ENCODE measurements around the gene LMBRD1. TPM values are rescaled to one million over a fixed set of nuclear protein-coding genes. Genes with fewer than 3 reads are reported as not detected.

Gene LMBRD1
- 10 to 100 TPM; 24.4 to 32.9 (median 28.9) TPM for total RNA-seq

DNA sequence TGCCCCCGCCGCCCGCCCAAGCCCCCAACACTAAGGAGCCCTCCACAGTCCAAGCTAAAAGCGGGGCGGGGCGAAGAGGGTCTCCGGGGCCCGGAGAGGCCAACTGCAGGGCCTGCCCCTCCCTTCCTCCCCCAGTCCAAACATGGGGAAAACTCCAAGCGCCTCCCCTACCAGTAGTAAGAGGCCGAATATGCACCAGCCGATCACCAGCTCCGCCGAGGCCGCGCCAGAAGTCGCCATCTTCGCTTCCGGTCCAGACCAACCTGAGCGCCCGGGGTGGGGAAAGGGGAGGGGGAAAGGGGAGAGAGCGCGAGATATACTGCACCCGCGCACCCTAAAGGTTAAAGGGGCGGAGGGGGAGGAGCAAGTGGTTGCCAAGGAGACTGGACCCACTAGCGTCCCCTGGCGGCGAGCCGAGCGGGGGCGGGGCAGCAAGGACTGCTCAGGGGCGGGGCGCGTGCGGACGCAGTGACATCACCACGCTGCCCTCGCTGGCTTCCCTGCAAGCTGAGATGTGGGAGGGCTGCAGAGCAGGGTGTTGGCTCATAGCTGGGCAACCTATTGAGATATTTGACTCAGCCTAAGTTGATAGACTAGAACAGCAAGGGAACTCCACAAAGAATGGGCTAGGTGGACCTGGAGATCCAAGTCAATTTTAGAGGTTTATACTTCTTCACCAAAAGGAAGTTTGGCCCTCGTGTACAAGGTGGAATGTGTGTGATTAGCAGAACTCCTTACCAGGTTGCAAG, at the start of gene LMBRD1:
TSS of gene LMBRD1 (minus strand) at position 369 of the 749 bp plus-strand sequence. CDS start at position 240, 129 bp downstream.
- DNase-seq (peak; percentile 91 to 96), ATAC-seq (peak; percentile 86 to 89)
- H3K27ac ChIP-seq = peak within 1 kb of the TSS; percentile 93 to 99 (median 97)
- TF ChIP-seq POLR2A (IDR thresholded peaks at IDR 0.05) = peak in 1 of 2 donors; percentile 28
- TF ChIP-seq, protein P1, sequence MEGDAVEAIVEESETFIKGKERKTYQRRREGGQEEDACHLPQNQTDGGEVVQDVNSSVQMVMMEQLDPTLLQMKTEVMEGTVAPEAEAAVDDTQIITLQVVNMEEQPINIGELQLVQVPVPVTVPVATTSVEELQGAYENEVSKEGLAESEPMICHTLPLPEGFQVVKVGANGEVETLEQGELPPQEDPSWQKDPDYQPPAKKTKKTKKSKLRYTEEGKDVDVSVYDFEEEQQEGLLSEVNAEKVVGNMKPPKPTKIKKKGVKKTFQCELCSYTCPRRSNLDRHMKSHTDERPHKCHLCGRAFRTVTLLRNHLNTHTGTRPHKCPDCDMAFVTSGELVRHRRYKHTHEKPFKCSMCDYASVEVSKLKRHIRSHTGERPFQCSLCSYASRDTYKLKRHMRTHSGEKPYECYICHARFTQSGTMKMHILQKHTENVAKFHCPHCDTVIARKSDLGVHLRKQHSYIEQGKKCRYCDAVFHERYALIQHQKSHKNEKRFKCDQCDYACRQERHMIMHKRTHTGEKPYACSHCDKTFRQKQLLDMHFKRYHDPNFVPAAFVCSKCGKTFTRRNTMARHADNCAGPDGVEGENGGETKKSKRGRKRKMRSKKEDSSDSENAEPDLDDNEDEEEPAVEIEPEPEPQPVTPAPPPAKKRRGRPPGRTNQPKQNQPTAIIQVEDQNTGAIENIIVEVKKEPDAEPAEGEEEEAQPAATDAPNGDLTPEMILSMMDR (IDR thresholded peaks at IDR 0.05 in 4 of 5, conservative IDR thresholded peaks at IDR 0.05 in 1 of 5) = peak; percentile 21 to 73 (median 66)
- no peaks in the 10 kb centered on the region for H3K27me3 ChIP-seq
- H3K4me3 ChIP-seq = peak within 1 kb of the TSS; percentile 76 to 99 (median 86)
- in situ Hi-C loops (cut with MboI; ENCODE audit: low sequenced_read_pairs in 4 of 4) = loop anchor here in 1 of 4 donors (25.0 kb wide), 1 partner anchor 765 kb away; the partner anchor contains the start of gene SDHAF4
- intact Hi-C loops (cut with DNase I; ENCODE audit: low total_unique reads) = loop anchor here (2.0 kb wide), 1 partner anchor 870 kb away; the partner anchor contains the start of gene SMAP1
- peaks cover 21 to 31% of the 10 kb centered on the region in 2 donors for H3K4me1 ChIP-seq
- no peaks in the 10 kb centered on the region for H3K9me3 ChIP-seq
- H3K36me3 ChIP-seq = no peaks in the 10 kb centered on the region

DNA sequence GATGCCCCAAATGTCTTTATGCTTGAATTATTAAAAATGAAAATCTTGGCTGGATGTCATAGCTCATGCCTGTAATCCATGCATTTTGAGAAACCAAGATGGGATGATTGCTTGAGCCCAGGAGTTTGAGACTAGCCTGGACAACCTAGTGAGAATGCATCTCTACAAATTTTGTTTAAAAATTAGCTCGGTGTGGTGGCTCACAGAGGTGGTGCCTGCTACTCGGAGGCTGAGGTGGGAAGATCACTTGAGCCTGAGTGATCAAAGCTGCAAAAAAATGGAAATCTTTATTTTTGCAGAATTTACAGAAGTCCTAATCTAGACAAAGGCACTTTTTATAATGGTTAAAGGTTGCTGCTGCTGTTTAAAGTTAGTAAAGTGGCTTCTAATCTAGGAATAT, 49.5 kb upstream of the LMBRD1 start:
- H3K4me3 ChIP-seq = no peak overlapping the region
- H3K9me3 ChIP-seq = no peaks in the 10 kb centered on the region
- peaks cover 0 to 10% of the 10 kb centered on the region in 2 donors for H3K4me1 ChIP-seq
- TF ChIP-seq, protein P1 (IDR thresholded peaks at IDR 0.05 in 4 of 5, conservative IDR thresholded peaks at IDR 0.05 in 1 of 5) = no peak
- in situ Hi-C loops (cut with MboI; ENCODE audit: low sequenced_read_pairs in 4 of 4) (loop anchor here (10.0 to 25.0 kb wide), 2 partner anchors 266 to 318 kb away; no protein-coding TSS in a partner anchor), intact Hi-C loops (cut with DNase I; ENCODE audit: low total_unique reads) (no loop called here)
- no peak overlapping the region for H3K27ac ChIP-seq
- DNase-seq = no peak
- ATAC-seq = no peak
- no peaks in the 10 kb centered on the region for H3K27me3 ChIP-seq
- H3K36me3 ChIP-seq = no peaks in the 10 kb centered on the region

DNA sequence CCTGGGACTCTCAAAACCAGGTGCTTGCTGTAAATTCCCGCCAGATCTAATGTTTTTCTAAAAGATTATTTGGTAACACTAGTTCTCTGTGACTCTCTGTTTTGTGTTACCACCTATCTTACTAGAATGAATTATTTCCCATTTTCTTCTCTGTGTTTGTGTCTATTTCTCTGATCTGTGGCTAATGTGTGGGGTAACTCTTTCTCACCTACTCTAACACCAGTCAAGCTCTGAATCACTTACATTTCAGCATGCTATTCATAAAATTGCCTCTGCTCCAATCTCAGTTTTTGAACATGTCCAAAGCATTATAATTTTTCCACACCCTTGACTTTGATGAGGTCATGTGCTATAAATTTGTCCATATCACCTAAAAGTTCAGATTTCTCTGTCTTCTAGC, 46.4 kb upstream of the LMBRD1 start:
- peaks cover 5 to 10% of the 10 kb centered on the region in 2 donors for H3K4me1 ChIP-seq
- H3K27ac ChIP-seq = no peak overlapping the region
- in situ Hi-C loops (cut with MboI; ENCODE audit: low sequenced_read_pairs in 4 of 4) (loop anchor here (10.0 to 25.0 kb wide), 2 partner anchors 269 to 322 kb away; no protein-coding TSS in a partner anchor), intact Hi-C loops (cut with DNase I; ENCODE audit: low total_unique reads) (no loop called here)
- no peak for DNase-seq
- no peaks in the 10 kb centered on the region for H3K9me3 ChIP-seq
- TF ChIP-seq, protein P1 (IDR thresholded peaks at IDR 0.05 in 4 of 5, conservative IDR thresholded peaks at IDR 0.05 in 1 of 5) = no peak
- TF ChIP-seq POLR2A (IDR thresholded peaks at IDR 0.05) = no peak
- no peaks in the 10 kb centered on the region for H3K27me3 ChIP-seq
- no peak for ATAC-seq
- H3K36me3 ChIP-seq = no peaks in the 10 kb centered on the region
- H3K4me3 ChIP-seq = no peak overlapping the region

DNA sequence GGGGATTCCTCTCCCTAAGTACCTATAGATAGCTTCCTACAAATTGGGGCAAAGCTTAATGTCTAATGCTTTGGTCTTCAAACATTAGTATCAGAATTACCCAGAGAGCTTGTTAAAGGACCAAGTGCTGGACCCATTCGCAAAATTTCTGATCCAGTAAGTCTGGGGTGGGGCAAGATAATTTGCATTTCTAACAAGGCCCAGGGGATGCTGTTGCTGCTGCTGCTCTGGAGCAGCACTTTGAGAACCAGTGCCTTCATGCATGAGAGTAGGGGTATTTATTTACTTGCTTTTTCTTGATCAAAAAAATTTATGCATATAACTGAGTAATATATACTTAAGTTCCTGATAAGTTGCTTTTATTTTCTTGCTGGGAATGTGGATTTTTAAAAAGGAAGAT, 45.1 kb upstream of the LMBRD1 start:
- DNase-seq (no peak), ATAC-seq (no peak)
- H3K27me3 ChIP-seq = no peaks in the 10 kb centered on the region
- intact Hi-C loops (cut with DNase I; ENCODE audit: low total_unique reads) = no loop called here
- peaks cover 5% of the 10 kb centered on the region in 2 donors for H3K4me1 ChIP-seq
- H3K27ac ChIP-seq = no peak overlapping the region
- in situ Hi-C loops (cut with MboI; ENCODE audit: low sequenced_read_pairs in 4 of 4) = loop anchor here (10.0 to 25.0 kb wide), 2 partner anchors 270 to 323 kb away; no protein-coding TSS in a partner anchor
- H3K4me3 ChIP-seq = no peak overlapping the region
- TF ChIP-seq, protein P1 (IDR thresholded peaks at IDR 0.05 in 4 of 5, conservative IDR thresholded peaks at IDR 0.05 in 1 of 5) = no peak
- no peak for TF ChIP-seq POLR2A (IDR thresholded peaks at IDR 0.05)
- no peaks in the 10 kb centered on the region for H3K9me3 ChIP-seq
- H3K36me3 ChIP-seq = no peaks in the 10 kb centered on the region
